HG02798 (cell line): ENCODE measurements around the gene TADA1.
A peak's percentile ranks its signal among the peaks of the same experiment; 100 is the strongest.
"Not testable (repeated sequence)": the region's sequence is repeated elsewhere in the genome, so short reads cannot be mapped to it uniquely, and the experiment has no call there.

Experiments
- ATAC-seq: cut with Tn5 transposase; IDR thresholded peaks from one replicate; pipeline ENCODE4 v1.9.1; 2021; ENCODE audit warnings: mild to moderate bottlenecking; ENCODE audit not compliant: unreplicated experiment, poor library complexity

Gene TADA1

GRCh38 chr1:166899769-166900168 is 23.7 kb upstream of the TADA1 start:
- ATAC-seq: no peak

- no peak for ATAC-seq
These were observed 19.7 kb upstream of the TADA1 start for GRCh38 chr1:166895766-166896165.

- no peak for ATAC-seq
These were observed 13.7 kb upstream of the TADA1 start for GRCh38 chr1:166889776-166890175.

DNA sequence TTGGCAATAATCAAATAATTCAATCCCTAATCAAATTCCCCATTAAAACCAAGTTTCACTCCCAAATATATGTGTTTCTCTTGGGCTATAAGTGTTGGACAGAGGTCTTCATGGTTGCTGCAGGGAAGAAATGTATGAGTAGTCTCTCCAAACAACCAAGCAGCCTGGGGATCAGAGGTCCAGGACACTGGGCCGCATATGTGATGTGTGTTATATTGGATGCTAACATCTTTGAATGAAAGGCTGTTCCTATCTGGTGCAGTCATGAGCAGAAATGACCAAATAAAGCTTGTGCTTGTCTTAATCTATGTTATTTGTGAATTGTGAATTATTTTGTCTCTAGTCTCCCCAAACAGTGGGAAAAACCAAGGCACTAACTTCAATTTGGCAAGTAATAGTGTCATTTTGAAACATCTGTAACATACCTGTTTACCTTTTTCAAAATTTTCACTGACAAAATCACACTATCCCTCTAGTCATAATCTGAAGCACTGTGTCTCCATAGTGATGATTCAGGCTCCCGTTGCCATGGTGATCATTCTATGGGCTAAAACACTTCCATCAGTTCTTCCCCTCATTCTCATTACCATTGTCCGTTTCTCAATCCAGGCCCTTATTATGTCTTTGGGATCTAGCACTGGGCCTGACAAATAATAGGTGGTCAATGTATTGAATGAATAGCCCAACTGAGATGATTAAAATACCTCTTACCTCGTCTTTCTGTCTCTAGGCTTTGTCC is 12.5 kb upstream of the TADA1 start:
- ATAC-seq: no peak

- ATAC-seq: peak; percentile 42
These were observed 8.9 kb upstream of the TADA1 start for GRCh38 chr1:166884971-166885370.

DNA sequence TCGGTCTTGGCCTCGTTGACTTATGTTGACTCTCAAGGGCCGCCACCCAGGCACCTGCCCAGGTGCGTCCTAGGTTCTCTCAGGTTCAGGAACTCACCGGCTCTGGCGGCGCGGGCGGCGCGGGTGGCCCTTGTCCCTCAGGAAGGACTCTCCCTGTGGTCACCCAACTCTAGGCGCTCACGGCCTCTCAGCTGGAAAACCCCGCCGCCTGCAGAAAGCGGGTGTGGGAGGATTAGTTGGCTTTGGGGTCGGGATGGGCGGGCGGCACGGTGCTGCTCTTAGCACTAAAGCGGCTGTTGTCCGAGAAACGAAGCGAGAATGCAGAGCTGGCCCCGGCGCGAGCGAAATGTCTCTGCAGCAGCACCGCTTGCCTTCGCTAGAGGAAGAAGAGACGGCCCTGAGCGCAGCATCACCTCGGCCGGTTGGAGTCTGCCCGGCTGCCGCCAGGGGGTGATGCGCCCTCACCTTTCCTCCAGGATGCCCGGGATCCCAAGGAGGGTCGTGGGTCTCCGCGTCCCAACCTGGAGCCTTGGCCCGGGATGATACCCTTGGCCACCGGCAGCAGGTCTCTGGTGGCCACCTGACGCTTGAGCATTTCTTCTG is 8.1 kb upstream of the TADA1 start:
- ATAC-seq: no peak

GRCh38 chr1:166882893-166883292 is 6.8 kb upstream of the TADA1 start:
- ATAC-seq: no peak

GRCh38 chr1:166878173-166878917 is 2.3 kb upstream of the TADA1 start:
- not testable (repeated sequence) for ATAC-seq

DNA sequence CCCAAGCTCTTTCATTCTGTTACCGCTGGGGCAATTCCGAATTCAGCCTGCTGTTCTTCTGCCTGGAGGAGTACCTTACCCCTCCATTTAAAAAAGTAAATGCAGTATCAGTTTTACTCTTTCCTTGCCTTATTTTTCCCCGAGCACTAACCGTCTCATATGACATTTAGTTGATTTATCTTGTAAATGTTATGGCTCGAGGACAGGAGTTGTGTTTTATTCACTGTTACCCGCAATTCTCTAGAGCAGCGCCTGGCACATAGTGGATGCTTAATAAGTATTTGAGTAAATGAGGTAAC is 425 bp upstream of the TADA1 start:
- no peak for ATAC-seq

- no peak for ATAC-seq
These were observed 746 bp downstream of the TADA1 start for GRCh38 chr1:166875302-166875733.

DNA sequence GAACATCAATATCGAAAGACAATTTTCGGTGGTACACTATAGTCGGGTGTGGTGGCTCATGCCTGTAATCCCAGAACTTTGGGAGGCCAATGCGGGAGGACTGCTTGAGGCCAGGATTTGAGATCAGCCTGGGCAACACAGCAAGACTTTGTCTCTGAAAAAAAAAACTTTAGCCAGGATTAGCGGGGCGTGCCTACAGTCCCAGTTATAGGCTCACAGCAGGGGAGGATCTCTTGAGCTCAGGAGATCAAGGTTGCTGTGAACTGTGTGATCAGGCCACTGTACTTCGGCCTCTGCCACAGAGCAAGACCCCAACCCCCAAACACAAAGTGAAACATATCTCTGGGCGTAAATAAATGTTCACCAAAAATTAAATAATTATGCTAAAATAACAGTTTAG is 1.6 kb downstream of the TADA1 start:
- no peak for ATAC-seq

- no peak for ATAC-seq
These were observed 5.5 kb downstream of the TADA1 start for GRCh38 chr1:166870584-166870983.

GRCh38 chr1:166869318-166870099 is 6.6 kb downstream of the TADA1 start:
- peak; percentile 42 for ATAC-seq

- ATAC-seq: no peak
These were observed 7.4 kb downstream of the TADA1 start for GRCh38 chr1:166868639-166869038.

GRCh38 chr1:166865926-166866325 is 10.1 kb downstream of the TADA1 start:
- ATAC-seq: no peak

GRCh38 chr1:166859597-166859996 is 16.5 kb downstream of the TADA1 start:
- no peak for ATAC-seq

DNA sequence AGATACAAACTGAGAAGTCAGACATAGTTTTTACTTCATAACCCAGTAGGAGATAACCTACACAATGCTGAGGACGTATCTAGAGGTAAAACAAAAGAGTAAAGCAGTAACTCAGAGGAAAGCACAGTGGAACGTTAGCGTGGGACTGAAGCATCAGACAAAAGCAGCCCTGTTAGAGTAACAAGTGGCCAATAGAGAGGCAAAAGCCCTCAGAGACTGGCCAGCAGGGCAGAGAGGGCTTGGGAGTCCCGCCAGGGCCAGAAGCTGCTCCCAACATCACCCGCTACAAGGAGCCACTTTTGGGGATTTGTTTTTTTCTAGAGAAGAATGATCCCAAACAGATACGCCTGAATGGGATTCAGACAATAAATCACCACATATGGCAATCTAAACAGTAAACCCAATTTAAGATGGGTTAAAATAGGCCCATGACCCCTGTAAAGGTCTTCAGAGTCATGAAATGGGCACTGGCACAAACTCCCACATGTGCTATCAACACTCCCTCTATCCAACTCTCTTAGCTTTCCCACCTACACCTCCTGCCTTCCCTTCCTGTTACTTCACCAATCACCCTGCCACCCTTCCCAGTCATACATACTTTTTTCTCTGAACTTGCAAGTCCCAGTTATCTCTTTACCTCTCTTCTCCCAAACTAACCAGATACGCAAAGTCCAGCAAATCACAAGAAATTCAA is 17.2 kb downstream of the TADA1 start:
- no peak for ATAC-seq

DNA sequence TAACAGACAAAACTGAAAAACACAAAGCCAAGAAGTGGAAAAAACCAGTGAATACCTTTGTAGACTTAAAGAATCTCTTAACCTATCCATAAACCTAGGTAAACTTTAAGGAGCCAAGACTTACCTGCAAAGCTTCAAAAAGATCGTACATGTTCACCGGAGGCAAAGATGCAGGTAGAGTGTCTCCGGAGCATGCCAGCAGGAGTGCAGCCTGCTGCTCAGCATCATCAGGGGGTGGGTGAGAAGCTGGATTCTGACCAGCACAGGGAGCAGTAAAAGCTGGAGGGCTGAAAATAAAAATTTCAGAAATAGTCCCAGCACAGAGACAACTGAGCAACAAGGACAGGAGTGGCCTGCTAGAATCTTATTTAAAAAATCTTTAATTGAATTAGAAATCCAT is 18.1 kb downstream of the TADA1 start:
- no peak for ATAC-seq

- ATAC-seq: no peak
These were observed 20.5 kb downstream of the TADA1 start for GRCh38 chr1:166855558-166855957.

DNA sequence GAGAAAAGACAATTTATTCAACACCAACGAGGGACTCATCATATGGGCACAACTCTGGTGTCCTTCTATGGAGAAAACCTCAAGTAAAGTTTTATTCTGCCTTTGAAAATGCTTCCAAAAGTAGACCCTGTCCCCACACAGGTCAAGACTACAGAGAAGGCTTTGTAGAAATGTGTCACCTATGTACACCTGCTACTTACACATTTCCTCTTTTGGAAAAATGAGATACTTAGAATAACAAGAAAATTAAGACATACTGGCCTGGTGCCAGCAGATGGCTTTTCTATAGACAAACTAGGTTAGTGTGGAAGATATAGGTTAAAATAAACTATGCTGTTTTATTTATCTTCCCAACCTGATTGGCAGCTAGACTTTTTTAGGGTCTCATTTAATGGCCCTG is 23.1 kb downstream of the TADA1 start:
- no peak for ATAC-seq
